NCI-H226 (cell line): Measurements from ENCODE around the gene COBLL1.
A peak's percentile ranks its signal among the peaks of the same experiment; 100 is the strongest.

Source experiments
- DNase-seq: peaks from one replicate; pipeline ENCODE4 v3.0.0-alpha.2; 2015

COBLL1 gene

DNA sequence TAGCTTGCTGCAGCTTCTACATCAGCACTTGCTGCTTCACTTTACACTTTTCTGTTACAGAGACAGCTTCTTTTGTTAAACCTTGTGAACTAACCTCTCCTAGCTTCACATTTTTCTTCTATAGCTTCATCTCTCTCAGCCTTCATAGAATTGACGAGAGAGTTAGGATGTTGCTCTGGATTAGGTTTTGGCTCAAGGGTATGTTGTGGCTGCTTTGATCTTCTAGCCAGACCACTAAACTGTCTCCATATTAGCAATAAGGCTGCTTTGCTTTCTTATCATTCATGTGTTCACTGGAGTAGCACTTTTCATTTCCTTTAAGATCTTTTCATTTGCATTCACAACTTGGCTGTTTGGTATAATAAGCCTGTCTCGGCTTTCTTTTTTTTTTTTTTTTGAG lies 174.1 kb downstream of the COBLL1 start:
- no peak for DNase-seq

DNA sequence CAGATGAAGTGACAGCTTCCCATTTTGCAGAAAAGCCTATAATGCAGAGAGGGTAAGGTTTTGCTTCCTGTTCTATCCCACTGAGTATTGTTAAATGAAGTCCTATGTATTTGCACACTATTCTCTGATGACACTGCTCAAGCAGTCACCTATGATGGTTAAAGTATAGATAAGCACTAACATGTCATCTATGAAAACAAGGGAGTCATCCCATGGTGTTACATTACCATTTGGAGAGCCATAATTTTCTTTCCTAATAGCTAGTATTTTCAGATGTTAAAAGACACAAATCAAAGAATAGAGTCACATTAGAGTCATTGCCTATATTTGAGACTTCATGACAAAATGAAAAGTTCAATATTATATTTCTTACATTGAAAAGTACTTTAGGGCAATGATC lies 177.6 kb downstream of the COBLL1 start:
- no peak for DNase-seq

GRCh38 chr2:164662868-164663631 lies 178.6 kb downstream of the COBLL1 start:
- no peak for DNase-seq

DNA sequence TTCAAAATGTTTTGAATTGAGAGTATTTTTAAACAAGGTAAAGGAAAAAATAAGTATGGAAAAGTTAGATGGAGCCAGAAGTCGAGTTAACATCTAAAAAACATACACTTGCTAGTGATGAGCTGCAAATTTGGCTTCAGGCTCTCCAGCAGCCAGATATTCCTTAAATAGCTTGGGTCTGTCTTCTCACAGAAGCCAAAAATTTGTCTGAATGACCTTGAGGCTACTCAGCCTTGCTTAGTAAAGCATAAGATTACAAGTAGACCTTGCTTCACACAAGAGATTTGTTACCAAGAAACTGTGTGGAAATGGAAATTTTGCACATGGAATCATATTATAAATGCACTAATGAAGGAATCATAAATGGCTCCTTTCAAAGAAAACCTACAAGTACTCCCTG lies 179.6 kb downstream of the COBLL1 start:
- DNase-seq: no peak

DNA sequence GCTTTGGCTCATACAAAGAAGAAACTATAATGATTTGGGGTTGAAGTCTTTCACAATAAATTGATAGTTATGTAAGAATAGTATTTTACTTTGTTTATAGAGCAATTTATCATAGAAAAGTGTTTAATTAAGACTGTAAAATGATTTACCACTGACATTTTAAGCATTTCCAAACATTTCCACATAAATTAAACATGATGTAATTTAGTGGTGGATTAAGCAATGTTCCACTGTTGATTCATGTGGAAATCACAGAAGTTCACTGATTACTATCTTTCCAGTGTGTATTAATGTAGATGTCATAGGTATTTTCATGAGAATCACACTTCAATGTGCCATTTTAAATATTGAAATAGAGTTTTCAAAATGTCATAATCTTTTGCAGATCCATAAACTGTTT lies 180.3 kb downstream of the COBLL1 start:
- no peak for DNase-seq

DNA sequence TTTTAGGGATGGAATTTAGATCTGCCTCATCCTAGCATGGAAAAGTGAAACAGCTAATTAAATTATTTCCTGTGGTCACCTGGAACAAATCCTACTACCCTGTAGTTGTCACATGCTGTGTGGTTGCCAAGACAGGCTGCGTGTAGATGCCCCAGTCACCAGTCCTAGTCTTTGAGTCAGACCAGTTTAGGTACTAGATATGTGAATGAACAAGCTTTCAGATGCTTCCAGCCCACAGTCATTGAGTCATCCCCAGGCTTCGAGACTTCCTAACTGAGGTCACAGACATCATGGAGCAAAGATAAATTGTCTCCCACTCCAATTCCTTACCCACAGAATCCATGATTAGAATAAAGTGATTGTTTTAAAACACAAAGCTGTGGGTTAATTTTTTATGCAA lies 184.5 kb downstream of the COBLL1 start:
- DNase-seq: peak; percentile 70

DNA sequence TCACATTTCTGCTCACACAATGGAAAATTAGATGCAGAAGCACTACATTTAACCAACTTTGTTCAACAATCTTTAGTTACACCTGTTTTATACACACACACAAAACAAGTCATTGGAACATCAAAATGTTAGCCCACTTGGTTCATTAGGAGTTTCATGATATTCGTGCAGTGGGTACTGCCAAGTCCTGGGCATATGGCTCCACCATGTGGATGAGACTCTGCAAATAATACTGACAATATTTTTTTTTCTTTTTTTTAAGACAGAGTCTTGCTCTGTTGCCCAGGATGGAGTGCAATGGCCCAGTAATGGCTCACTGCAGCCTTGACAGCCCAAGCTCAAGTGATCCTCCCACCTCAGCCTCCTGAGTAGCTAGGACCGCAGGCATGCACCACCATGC lies 185.9 kb downstream of the COBLL1 start:
- no peak for DNase-seq

DNA sequence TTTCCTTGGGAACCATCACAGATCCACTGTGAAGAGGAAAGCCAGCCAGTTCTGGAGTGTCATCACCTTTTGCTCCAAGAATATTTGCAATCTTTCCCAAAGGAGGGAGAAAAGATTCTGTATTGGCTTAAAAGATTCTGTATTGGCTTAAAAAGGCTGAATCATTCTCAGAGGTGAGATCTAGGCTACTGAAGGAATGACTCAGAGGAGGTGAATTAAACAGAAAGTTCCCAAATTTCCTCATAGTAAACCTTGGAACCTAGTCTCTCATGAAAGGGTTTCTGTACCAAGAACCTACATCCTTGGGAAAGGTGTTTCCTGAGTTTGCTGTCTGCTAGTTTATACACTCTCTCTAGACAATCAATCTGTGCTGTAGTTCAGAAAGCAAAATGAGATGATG lies 186.3 kb downstream of the COBLL1 start:
- DNase-seq: peak; percentile 27

DNA sequence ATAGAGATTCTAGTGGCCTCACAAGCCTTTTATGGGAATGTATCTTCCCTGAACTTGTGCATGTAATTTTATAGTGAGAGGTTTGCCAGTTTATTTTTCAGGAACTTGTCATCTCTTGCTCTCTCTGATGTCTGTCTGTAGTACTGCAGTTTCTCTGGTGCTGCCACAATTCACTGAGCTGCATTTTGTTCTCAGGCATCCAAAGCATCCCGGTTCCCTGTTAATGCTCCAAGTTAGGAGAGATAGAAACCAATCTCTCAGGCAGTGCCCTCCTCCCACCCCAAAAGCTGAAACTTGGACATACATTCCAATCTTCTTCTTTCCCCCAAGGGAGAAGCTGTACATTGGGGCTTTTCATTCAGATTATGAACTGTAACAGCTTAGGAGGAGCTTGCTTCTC lies 190.3 kb downstream of the COBLL1 start:
- DNase-seq: no peak

DNA sequence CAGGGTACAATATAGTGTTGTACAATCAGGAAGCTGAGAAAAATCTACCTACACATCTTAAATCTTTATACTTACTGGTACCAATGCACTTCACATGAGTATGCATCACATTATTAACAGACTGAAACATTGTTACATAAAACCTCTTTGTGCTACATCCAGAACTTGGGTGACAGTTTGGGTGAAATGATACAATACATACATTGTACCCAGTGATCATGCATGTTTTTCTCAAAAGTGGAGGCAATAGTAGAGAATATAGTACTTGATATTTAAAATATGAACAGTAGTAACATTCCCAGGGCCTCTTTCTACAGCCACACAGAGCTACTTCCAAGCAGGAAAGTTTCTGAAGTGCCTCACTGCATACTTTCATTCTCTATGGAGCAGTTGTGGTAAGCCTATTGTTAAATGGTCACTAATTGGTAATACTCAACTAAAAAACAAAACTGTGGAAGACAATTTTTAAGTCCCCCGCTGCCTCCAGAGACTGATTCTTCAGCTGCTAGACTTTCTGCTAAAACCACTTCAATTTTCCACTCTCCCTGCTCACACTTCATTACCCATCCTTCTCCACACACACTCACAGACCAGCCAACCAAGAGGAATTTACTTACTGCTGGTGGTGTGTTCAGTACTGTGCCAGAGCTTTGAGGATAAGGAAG lies 197.5 kb downstream of the COBLL1 start:
- DNase-seq: no peak

DNA sequence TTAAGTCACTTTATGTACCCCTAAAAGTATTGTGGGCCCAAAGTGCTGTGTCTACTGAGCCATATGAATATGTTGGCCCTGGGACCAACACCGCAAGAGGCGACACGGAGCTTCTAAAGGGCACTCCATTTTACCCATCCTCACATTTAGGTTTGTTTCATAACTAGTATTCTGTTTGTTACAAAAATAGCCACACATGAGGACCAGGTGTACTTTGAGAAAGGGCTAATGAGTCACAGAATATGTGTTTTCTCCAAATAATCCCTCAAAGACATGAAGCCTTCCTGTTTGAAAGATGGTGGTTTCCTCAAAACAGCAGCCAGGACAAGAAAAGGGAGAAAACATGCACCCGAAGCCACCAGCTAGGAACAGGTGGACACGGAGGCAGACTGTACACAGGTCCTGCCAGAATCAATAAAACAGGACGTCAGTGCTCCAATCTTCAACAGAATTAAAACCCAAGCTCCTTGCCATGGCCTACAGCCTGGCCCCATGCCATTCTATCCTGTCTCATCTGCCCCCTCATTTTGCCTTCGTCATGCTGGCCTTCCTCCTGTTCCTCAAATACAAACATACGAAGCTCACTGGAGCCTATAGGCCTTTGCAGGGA lies 198.6 kb downstream of the COBLL1 start:
- DNase-seq: no peak

DNA sequence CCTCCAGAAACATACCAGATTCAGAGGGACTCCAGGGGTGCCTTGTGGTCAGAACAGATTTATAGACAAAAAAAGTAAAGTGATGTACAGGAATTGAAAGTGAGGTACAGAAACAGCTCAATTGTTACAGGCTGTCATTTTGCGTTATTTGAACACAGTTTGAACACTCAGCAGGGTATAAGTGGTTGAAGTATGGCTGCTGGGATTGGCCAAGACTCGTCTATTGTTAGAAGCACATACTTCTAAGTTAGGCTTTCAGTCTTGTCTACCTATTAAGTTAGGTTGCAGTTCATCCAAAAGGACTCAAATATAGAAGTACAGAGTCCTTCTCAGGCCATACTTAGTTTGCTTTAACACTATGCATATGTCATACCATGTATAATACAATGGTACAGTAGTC lies 199.4 kb downstream of the COBLL1 start:
- no peak for DNase-seq
